Activated naive CD4-positive, alpha-beta T cell treated with anti-CD3 and anti-CD28 coated beads, Interleukin-2, amount 10 ng/mL, durations not matched to agents 7 days and 5 days (primary cell): ENCODE data around the gene CDH4.

Source experiments
- CTCF ChIA-PET: fragments of 350-600 bp; sonication (Branson Sonifier 250); formaldehyde crosslinking; loops from one replicate; lab custom pipeline; 2021; ENCODE audit warnings: antibody characterized with exemption; lab: Charles Lee
- DNase-seq: peaks from one replicate; pipeline ENCODE4 v3.0.0-alpha.2; 2020
- H3K27ac Mint-ChIP-seq: one replicate; pipeline ENCODE4 v1.8.0; 2021; ENCODE audit warnings: mild to moderate bottlenecking, moderate library complexity, mixed read lengths
- H3K27me3 Mint-ChIP-seq: one replicate; pipeline ENCODE4 v1.8.0; 2021; ENCODE audit warnings: mild to moderate bottlenecking, mixed read lengths
- H3K36me3 Mint-ChIP-seq: one replicate; pipeline ENCODE4 v1.8.0; 2021; ENCODE audit warnings: mixed read lengths
- H3K4me1 Mint-ChIP-seq: one replicate; pipeline ENCODE4 v1.8.0; 2021; ENCODE audit warnings: mixed read lengths
- H3K4me3 Mint-ChIP-seq: one replicate; pipeline ENCODE4 v1.8.0; 2021; ENCODE audit warnings: mild to moderate bottlenecking, moderate library complexity, mixed read lengths
- H3K9me3 Mint-ChIP-seq: one replicate; pipeline ENCODE4 v1.8.0; 2021; ENCODE audit warnings: mixed read lengths

The CDH4 gene

GRCh38 chr20:61799928-61800327 lies 547.9 kb downstream of the CDH4 start:
- peaks cover 21% of the 10 kb centered on the region for H3K27me3 Mint-ChIP-seq
- no peak for DNase-seq
- no peak overlapping the region for H3K27ac Mint-ChIP-seq
- no peaks in the 10 kb centered on the region for H3K4me1 Mint-ChIP-seq
- no peak overlapping the region for H3K4me3 Mint-ChIP-seq
- peaks cover under 1% of the 10 kb centered on the region for H3K9me3 Mint-ChIP-seq
- H3K36me3 Mint-ChIP-seq: no peaks in the 10 kb centered on the region
- CTCF ChIA-PET: no interaction called here

GRCh38 chr20:61800359-61801064 lies 548.5 kb downstream of the CDH4 start:
- CTCF ChIA-PET: no interaction called here
- H3K27ac Mint-ChIP-seq: no peak overlapping the region
- H3K4me1 Mint-ChIP-seq: no peaks in the 10 kb centered on the region
- H3K4me3 Mint-ChIP-seq: no peak overlapping the region
- H3K27me3 Mint-ChIP-seq: peaks cover 22% of the 10 kb centered on the region
- DNase-seq: no peak
- no peaks in the 10 kb centered on the region for H3K9me3 Mint-ChIP-seq
- no peaks in the 10 kb centered on the region for H3K36me3 Mint-ChIP-seq

- Mint-ChIP-seq H3K36me3 (no peaks in the 10 kb centered on the region), H3K27me3 (peaks cover 22% of the 10 kb centered on the region), H3K27ac (no peak overlapping the region), H3K9me3 (no peaks in the 10 kb centered on the region), H3K4me1 (no peaks in the 10 kb centered on the region), H3K4me3 (no peak overlapping the region)
- DNase-seq: no peak
- CTCF ChIA-PET: no interaction called here
These were observed 549.0 kb downstream of the CDH4 start for GRCh38 chr20:61801065-61801360.

- CTCF ChIA-PET: no interaction called here
- peaks cover 22% of the 10 kb centered on the region for H3K27me3 Mint-ChIP-seq
- DNase-seq: no peak
- H3K27ac Mint-ChIP-seq: no peak overlapping the region
- H3K9me3 Mint-ChIP-seq: no peaks in the 10 kb centered on the region
- H3K36me3 Mint-ChIP-seq: no peaks in the 10 kb centered on the region
- H3K4me3 Mint-ChIP-seq: no peak overlapping the region
- no peaks in the 10 kb centered on the region for H3K4me1 Mint-ChIP-seq
These were observed 549.4 kb downstream of the CDH4 start for GRCh38 chr20:61801428-61801827.

- Mint-ChIP-seq H3K4me3 (no peak overlapping the region), H3K9me3 (no peaks in the 10 kb centered on the region), H3K4me1 (no peaks in the 10 kb centered on the region), H3K27ac (no peak overlapping the region), H3K27me3 (peaks cover 22% of the 10 kb centered on the region), H3K36me3 (no peaks in the 10 kb centered on the region)
- CTCF ChIA-PET: no interaction called here
- DNase-seq: no peak
These were observed 549.9 kb downstream of the CDH4 start for GRCh38 chr20:61801857-61802442.

GRCh38 chr20:61802721-61803311 lies 550.8 kb downstream of the CDH4 start:
- Mint-ChIP-seq H3K9me3 (no peaks in the 10 kb centered on the region), H3K36me3 (no peaks in the 10 kb centered on the region), H3K27ac (no peak overlapping the region), H3K27me3 (peaks cover 22% of the 10 kb centered on the region), H3K4me1 (no peaks in the 10 kb centered on the region), H3K4me3 (no peak overlapping the region)
- CTCF ChIA-PET: no interaction called here
- DNase-seq: no peak

GRCh38 chr20:61803416-61803914 lies 551.4 kb downstream of the CDH4 start:
- no peak for DNase-seq
- H3K27ac Mint-ChIP-seq: no peak overlapping the region
- H3K4me3 Mint-ChIP-seq: no peak overlapping the region
- H3K27me3 Mint-ChIP-seq: peaks cover 22% of the 10 kb centered on the region
- CTCF ChIA-PET: no interaction called here
- no peaks in the 10 kb centered on the region for H3K4me1 Mint-ChIP-seq
- no peaks in the 10 kb centered on the region for H3K9me3 Mint-ChIP-seq
- no peaks in the 10 kb centered on the region for H3K36me3 Mint-ChIP-seq

GRCh38 chr20:61803915-61804751 lies 552.1 kb downstream of the CDH4 start:
- H3K9me3 Mint-ChIP-seq: no peaks in the 10 kb centered on the region

GRCh38 chr20:61804752-61805295 lies 552.8 kb downstream of the CDH4 start:
- CTCF ChIA-PET: no interaction called here
- no peaks in the 10 kb centered on the region for H3K9me3 Mint-ChIP-seq
- H3K4me1 Mint-ChIP-seq: no peaks in the 10 kb centered on the region
- DNase-seq: no peak
- no peaks in the 10 kb centered on the region for H3K36me3 Mint-ChIP-seq
- peaks cover 22% of the 10 kb centered on the region for H3K27me3 Mint-ChIP-seq
- H3K27ac Mint-ChIP-seq: no peak overlapping the region
- no peak overlapping the region for H3K4me3 Mint-ChIP-seq

More at GRCh38 chr20:61803915-61804751, 552.1 kb downstream of the CDH4 start:
- DNase-seq: no peak
- no peak overlapping the region for H3K4me3 Mint-ChIP-seq
- H3K27me3 Mint-ChIP-seq: peaks cover 22% of the 10 kb centered on the region
- H3K27ac Mint-ChIP-seq: no peak overlapping the region
- no peaks in the 10 kb centered on the region for H3K36me3 Mint-ChIP-seq
- CTCF ChIA-PET: no interaction called here
- no peaks in the 10 kb centered on the region for H3K4me1 Mint-ChIP-seq

GRCh38 chr20:61805365-61805764 lies 553.3 kb downstream of the CDH4 start:
- H3K4me3 Mint-ChIP-seq: no peak overlapping the region
- DNase-seq: no peak
- no peaks in the 10 kb centered on the region for H3K4me1 Mint-ChIP-seq
- CTCF ChIA-PET: no interaction called here
- H3K9me3 Mint-ChIP-seq: no peaks in the 10 kb centered on the region
- H3K27me3 Mint-ChIP-seq: peaks cover 22% of the 10 kb centered on the region
- no peak overlapping the region for H3K27ac Mint-ChIP-seq
- no peaks in the 10 kb centered on the region for H3K36me3 Mint-ChIP-seq

- peaks cover 22% of the 10 kb centered on the region for H3K27me3 Mint-ChIP-seq
- no peaks in the 10 kb centered on the region for H3K4me1 Mint-ChIP-seq
- CTCF ChIA-PET: no interaction called here
- H3K27ac Mint-ChIP-seq: no peak overlapping the region
- H3K9me3 Mint-ChIP-seq: no peaks in the 10 kb centered on the region
- no peak for DNase-seq
- no peaks in the 10 kb centered on the region for H3K36me3 Mint-ChIP-seq
- H3K4me3 Mint-ChIP-seq: no peak overlapping the region
These were observed 553.7 kb downstream of the CDH4 start for GRCh38 chr20:61805781-61806180.

GRCh38 chr20:61806314-61806713 lies 554.3 kb downstream of the CDH4 start:
- no peaks in the 10 kb centered on the region for H3K4me1 Mint-ChIP-seq
- CTCF ChIA-PET: no interaction called here
- H3K27ac Mint-ChIP-seq: no peak overlapping the region

GRCh38 chr20:61806995-61807394 lies 554.9 kb downstream of the CDH4 start:
- H3K9me3 Mint-ChIP-seq: no peaks in the 10 kb centered on the region
- no peak overlapping the region for H3K27ac Mint-ChIP-seq
- no peak overlapping the region for H3K4me3 Mint-ChIP-seq
- DNase-seq: no peak
- H3K4me1 Mint-ChIP-seq: no peaks in the 10 kb centered on the region
- no peaks in the 10 kb centered on the region for H3K36me3 Mint-ChIP-seq
- CTCF ChIA-PET: no interaction called here
- peaks cover 22% of the 10 kb centered on the region for H3K27me3 Mint-ChIP-seq

More at GRCh38 chr20:61806314-61806713, 554.3 kb downstream of the CDH4 start:
- H3K27me3 Mint-ChIP-seq: peaks cover 22% of the 10 kb centered on the region
- no peak for DNase-seq
- H3K4me3 Mint-ChIP-seq: no peak overlapping the region
- no peaks in the 10 kb centered on the region for H3K9me3 Mint-ChIP-seq
- H3K36me3 Mint-ChIP-seq: no peaks in the 10 kb centered on the region

- H3K27ac Mint-ChIP-seq: no peak overlapping the region
- H3K9me3 Mint-ChIP-seq: no peaks in the 10 kb centered on the region
- no peak overlapping the region for H3K4me3 Mint-ChIP-seq
- H3K36me3 Mint-ChIP-seq: no peaks in the 10 kb centered on the region
- peaks cover 19% of the 10 kb centered on the region for H3K27me3 Mint-ChIP-seq
- no peak for DNase-seq
- CTCF ChIA-PET: no interaction called here
- no peaks in the 10 kb centered on the region for H3K4me1 Mint-ChIP-seq
These were observed 555.6 kb downstream of the CDH4 start for GRCh38 chr20:61807471-61808160.
